Spleen (tissue), 7 donors: ENCODE results near the gene CDR2L.

ENCODE experiments used
- POLR2A ChIP-seq, 3 donors: fragments of 450-650 bp; IDR thresholded peaks; one replicate each; pipeline ENCODE4 v1.5.1; 2017; ENCODE audit warnings: antibody characterized with exemption in 3 of 3, mild to moderate bottlenecking in 1 of 3
- POLR2AphosphoS5 ChIP-seq, 3 donors: sonication (generic); formaldehyde crosslinking; IDR thresholded peaks; one replicate each; pipeline ENCODE4 v1.5.1; 2017; ENCODE audit warnings: antibody characterized with exemption in 3 of 3
- TF ChIP-seq, protein P1 (sequence below), 11 experiments: fragments of 200-600 bp in 7 of 11; fragments of 450-650 bp in 4 of 11; sonication (generic) in 4 of 11; IDR thresholded peaks in 8 of 11; conservative IDR thresholded peaks in 3 of 11; 1 replicate in 7 of 11; 2 replicates in 4 of 11; pipeline versions ENCODE4 v1.4.0 to v1.8.0; 2016 to 2021; ENCODE audit warnings: antibody characterized with exemption in 11 of 11, inconsistent platforms in 4 of 11, mild to moderate bottlenecking in 1 of 11
- donor health status: DM: no; HTN: no; CAD: no; lungs with moderate emphysema.
- donor health status: DM: no; HTN: no; CAD: no.
- donor health status: DM: no; HTN: no; CAD: no.

DNA sequence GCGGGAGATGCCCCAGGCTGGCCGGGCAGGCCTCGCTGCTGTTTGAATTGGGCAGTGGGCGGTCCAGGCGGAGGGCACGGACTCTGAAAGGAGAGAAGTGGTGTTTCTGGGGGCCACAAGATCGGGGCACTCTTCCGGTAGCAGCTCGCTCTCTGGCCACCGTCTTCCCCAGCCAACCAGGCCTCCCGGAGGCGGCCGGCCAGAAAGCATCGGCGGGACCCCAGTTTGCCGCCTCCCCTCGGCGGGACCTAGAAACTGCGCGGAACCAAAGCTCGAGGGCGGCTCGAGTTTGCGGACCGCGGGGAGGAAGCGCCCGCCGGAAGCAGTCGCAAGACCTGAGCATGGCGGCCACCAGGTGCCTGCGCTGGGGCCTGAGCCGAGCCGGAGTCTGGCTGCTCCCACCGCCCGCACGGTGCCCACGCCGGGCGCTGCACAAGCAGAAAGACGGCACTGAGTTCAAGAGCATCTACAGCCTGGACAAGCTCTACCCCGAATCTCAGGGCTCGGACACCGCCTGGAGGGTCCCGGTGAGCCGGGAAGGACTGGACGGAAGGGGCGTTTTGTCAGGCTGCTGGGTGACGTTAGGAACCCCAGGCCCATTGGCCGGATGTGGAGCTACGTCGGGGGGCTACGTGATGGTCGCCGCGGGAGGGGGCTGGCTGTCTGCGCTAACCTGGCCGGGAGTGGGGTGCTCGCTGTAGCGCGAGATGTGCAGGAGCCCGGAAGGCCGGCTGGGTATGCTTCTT, 25.1 kb downstream of the CDR2L start, which contains the start of gene MRPL58:
- TF ChIP-seq, protein P1, sequence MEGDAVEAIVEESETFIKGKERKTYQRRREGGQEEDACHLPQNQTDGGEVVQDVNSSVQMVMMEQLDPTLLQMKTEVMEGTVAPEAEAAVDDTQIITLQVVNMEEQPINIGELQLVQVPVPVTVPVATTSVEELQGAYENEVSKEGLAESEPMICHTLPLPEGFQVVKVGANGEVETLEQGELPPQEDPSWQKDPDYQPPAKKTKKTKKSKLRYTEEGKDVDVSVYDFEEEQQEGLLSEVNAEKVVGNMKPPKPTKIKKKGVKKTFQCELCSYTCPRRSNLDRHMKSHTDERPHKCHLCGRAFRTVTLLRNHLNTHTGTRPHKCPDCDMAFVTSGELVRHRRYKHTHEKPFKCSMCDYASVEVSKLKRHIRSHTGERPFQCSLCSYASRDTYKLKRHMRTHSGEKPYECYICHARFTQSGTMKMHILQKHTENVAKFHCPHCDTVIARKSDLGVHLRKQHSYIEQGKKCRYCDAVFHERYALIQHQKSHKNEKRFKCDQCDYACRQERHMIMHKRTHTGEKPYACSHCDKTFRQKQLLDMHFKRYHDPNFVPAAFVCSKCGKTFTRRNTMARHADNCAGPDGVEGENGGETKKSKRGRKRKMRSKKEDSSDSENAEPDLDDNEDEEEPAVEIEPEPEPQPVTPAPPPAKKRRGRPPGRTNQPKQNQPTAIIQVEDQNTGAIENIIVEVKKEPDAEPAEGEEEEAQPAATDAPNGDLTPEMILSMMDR (IDR thresholded peaks at IDR 0.05 in 8 of 11, conservative IDR thresholded peaks at IDR 0.05 in 3 of 11): peak in 10 of 11 experiments; percentile 42 to 77 (median 70)
- TF ChIP-seq POLR2A (IDR thresholded peaks at IDR 0.05) (no peak), POLR2AphosphoS5 (IDR thresholded peaks at IDR 0.05) (peak; percentile 84 to 93 (median 87))
